ENCODE measurements around the gene TIAL1. TPM values are rescaled to one million over a fixed set of nuclear protein-coding genes. Genes with fewer than 3 reads are reported as not detected.
"Not testable (repeated sequence)": the region's sequence is repeated elsewhere in the genome, so short reads cannot be mapped to it uniquely, and the experiment has no call there.

The TIAL1 gene
- total RNA-seq, 1 experiment from 2014 or later: 94.1 TPM

DNA sequence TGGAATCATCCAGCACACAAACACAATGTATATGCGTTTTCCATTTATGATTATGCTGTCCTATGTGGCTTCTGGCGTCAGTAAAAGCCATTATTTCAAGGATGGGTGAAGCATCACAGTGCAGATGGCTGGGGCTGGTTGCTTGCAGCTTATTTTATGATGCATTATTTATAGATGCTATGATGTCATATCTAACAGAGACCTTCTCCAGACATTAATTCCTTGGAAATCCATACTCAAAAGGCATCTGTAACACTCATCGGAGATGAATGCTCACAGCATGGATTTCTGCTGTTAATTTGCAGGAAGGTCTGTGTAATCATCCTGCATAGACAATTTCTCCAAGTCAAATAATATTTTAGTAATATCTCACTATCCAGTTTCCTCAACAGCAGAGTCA lies 61.5 kb downstream of the TIAL1 start:
- intact Hi-C loops (cut with micrococcal nuclease; ENCODE audit: unreplicated experiment): no loop called here
- Histone ChIP-seq H3K79me2 (ENCODE audit: low read depth) (peaks cover 42% of the 10 kb centered on the region), H2AFZ (no peak overlapping the region), H3K4me2 (no peak overlapping the region), H3K27me3 (ENCODE audit: insufficient read depth, low read depth) (no peaks in the 10 kb centered on the region), H3K4me3 (no peak overlapping the region), H4K20me1 (ENCODE audit: insufficient read depth) (no peaks in the 10 kb centered on the region), H3K9me3 (ENCODE audit: insufficient read depth, low read depth) (no peaks in the 10 kb centered on the region), H3K4me1 (replicated peaks; ENCODE audit: insufficient read depth) (peaks cover 20% of the 10 kb centered on the region), H3F3A (ENCODE audit: insufficient read depth, low read depth) (peaks cover 6% of the 10 kb centered on the region; the same call in 1 of the 2 replicates), H3K9me2 (ENCODE audit: insufficient read depth) (no peaks in the 10 kb centered on the region), H3K27ac (no peak overlapping the region), H3K36me3 (ENCODE audit: low read depth) (no peaks in the 10 kb centered on the region)
- no peak for DNase-seq
- ChIA-PET POLR2A (ENCODE audit: unreplicated experiment) (no interaction called here), CTCF (no interaction called here)
- TF ChIP-seq EZH2 (IDR thresholded peaks at IDR 0.05; ENCODE audit: low read depth): no peak
- TF ChIP-seq, protein P1, sequence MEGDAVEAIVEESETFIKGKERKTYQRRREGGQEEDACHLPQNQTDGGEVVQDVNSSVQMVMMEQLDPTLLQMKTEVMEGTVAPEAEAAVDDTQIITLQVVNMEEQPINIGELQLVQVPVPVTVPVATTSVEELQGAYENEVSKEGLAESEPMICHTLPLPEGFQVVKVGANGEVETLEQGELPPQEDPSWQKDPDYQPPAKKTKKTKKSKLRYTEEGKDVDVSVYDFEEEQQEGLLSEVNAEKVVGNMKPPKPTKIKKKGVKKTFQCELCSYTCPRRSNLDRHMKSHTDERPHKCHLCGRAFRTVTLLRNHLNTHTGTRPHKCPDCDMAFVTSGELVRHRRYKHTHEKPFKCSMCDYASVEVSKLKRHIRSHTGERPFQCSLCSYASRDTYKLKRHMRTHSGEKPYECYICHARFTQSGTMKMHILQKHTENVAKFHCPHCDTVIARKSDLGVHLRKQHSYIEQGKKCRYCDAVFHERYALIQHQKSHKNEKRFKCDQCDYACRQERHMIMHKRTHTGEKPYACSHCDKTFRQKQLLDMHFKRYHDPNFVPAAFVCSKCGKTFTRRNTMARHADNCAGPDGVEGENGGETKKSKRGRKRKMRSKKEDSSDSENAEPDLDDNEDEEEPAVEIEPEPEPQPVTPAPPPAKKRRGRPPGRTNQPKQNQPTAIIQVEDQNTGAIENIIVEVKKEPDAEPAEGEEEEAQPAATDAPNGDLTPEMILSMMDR (conservative IDR thresholded peaks at IDR 0.05): no peak
- BruUV-seq (replicated peaks): no TSS peak

DNA sequence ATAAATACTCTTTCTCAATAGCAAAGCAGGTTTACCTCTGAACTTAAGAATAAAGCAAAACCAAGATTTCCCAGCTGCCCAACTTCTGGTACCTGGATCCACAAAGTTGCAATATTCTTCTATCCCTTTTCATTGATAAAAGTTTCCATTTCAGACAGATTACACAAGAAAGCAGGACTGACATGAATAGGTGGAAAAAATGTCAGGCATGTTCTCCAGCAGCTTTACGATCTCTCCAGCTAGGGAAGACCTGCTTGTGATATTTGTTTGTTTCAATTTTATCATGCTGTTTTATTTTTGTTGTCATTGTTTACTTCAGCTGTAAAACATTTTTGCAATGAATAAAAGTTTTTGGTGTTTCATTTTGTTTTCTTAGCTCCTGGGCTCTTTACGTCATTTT lies 63.3 kb downstream of the TIAL1 start:
- CTCF ChIA-PET: interaction anchor here (0.6 kb wide), 1 partner anchor 21 kb away, joined by 8 read pairs; no protein-coding TSS in a partner anchor

DNA sequence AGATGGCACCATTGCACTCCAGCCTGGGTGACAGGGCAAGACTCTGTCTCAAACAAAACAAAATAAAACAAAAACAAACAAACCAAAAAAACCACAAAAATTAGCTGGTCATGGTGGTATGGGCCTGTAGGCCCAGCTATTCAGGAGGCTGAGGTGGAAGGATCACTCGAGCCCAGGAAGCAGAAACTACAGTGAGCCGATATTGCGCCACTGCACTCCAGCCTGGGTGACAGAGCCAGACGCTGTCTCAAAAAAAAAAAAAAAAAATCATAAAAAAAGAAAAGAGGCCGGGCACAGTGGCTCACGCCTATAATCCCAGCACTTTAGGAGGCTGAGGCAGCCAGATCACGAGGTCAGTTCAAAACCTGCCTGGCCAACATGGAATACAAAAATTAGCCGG lies 64.0 kb downstream of the TIAL1 start:
- H3K4me3 ChIP-seq; POLR2A ChIA-PET (ENCODE audit: unreplicated experiment); H3F3A ChIP-seq (ENCODE audit: insufficient read depth, low read depth); H3K36me3 ChIP-seq (ENCODE audit: low read depth); H3K27ac ChIP-seq; BruUV-seq (replicated peaks); H4K20me1 ChIP-seq (ENCODE audit: insufficient read depth); H3K9me3 ChIP-seq (ENCODE audit: insufficient read depth, low read depth); intact Hi-C loops (cut with micrococcal nuclease; ENCODE audit: unreplicated experiment); H2AFZ ChIP-seq; H3K4me2 ChIP-seq; H3K9me2 ChIP-seq (ENCODE audit: insufficient read depth); H3K27me3 ChIP-seq (ENCODE audit: insufficient read depth, low read depth); DNase-seq; H3K4me1 ChIP-seq (replicated peaks; ENCODE audit: insufficient read depth): not testable (repeated sequence)
- peaks cover 27% of the 10 kb centered on the region for H3K79me2 ChIP-seq (ENCODE audit: low read depth)
- CTCF ChIA-PET: interaction anchor here (0.6 kb wide), 1 partner anchor 21 kb away, joined by 8 read pairs; no protein-coding TSS in a partner anchor

More for the DNA sequence above, 63.3 kb downstream of the TIAL1 start:
- intact Hi-C loops (cut with micrococcal nuclease; ENCODE audit: unreplicated experiment): no loop called here
- H3K79me2 ChIP-seq (ENCODE audit: low read depth): peaks cover 34% of the 10 kb centered on the region
- TF ChIP-seq, protein P1 (conservative IDR thresholded peaks at IDR 0.05): no peak
- TF ChIP-seq EZH2 (IDR thresholded peaks at IDR 0.05; ENCODE audit: low read depth): no peak
- H3K27me3 ChIP-seq (ENCODE audit: insufficient read depth, low read depth): no peaks in the 10 kb centered on the region
- peak in 1 of 2 experiments; percentile 35 for DNase-seq
- no peak overlapping the region for H3K27ac ChIP-seq
- H3K4me1 ChIP-seq (replicated peaks; ENCODE audit: insufficient read depth): peaks cover 1% of the 10 kb centered on the region
- H3K9me3 ChIP-seq (ENCODE audit: insufficient read depth, low read depth): no peaks in the 10 kb centered on the region
- H2AFZ ChIP-seq: no peak overlapping the region
- BruUV-seq (replicated peaks): no TSS peak
- POLR2A ChIA-PET (ENCODE audit: unreplicated experiment): no interaction called here
- H3K36me3 ChIP-seq (ENCODE audit: low read depth): no peaks in the 10 kb centered on the region
- no peaks in the 10 kb centered on the region for H3K9me2 ChIP-seq (ENCODE audit: insufficient read depth)
- H3F3A ChIP-seq (ENCODE audit: insufficient read depth, low read depth): no peaks in the 10 kb centered on the region
- no peak overlapping the region for H3K4me2 ChIP-seq
- H3K4me3 ChIP-seq: no peak overlapping the region
- no peaks in the 10 kb centered on the region for H4K20me1 ChIP-seq (ENCODE audit: insufficient read depth)

DNA sequence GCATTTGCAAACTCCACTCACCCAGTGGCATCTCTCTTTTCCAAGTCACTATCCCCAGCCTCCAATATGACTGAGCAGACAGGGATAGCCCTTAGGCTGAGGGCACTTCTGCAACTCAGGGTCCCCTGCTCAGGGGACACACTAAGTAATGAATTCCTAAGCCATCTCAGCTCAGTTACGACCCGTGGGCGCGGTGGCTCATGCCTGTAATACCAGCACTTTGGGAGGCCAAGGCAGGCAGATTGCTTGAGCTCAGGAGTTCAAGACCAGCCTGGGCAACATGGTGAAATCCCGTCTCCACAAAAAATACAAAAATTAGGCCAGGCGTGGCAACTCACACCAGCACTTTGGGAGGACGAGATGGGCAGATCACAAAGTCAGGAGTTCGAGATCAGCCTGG lies 64.5 kb downstream of the TIAL1 start:
- DNase-seq; H3K27ac ChIP-seq; CTCF ChIA-PET; H3F3A ChIP-seq (ENCODE audit: insufficient read depth, low read depth); H3K4me1 ChIP-seq (replicated peaks; ENCODE audit: insufficient read depth); H3K9me2 ChIP-seq (ENCODE audit: insufficient read depth); H4K20me1 ChIP-seq (ENCODE audit: insufficient read depth); H3K9me3 ChIP-seq (ENCODE audit: insufficient read depth, low read depth); BruUV-seq (replicated peaks); H3K4me3 ChIP-seq; H3K4me2 ChIP-seq; H3K36me3 ChIP-seq (ENCODE audit: low read depth); POLR2A ChIA-PET (ENCODE audit: unreplicated experiment); H2AFZ ChIP-seq; H3K27me3 ChIP-seq (ENCODE audit: insufficient read depth, low read depth); intact Hi-C loops (cut with micrococcal nuclease; ENCODE audit: unreplicated experiment): not testable (repeated sequence)
- H3K79me2 ChIP-seq (ENCODE audit: low read depth): peaks cover 22% of the 10 kb centered on the region
